GM12864 (cell line): Measurements from ENCODE around the gene ZNF324.
A peak's percentile ranks its signal among the peaks of the same experiment; 100 is the strongest.
"Not testable (repeated sequence)": the region's sequence is repeated elsewhere in the genome, so short reads cannot be mapped to it uniquely, and the experiment has no call there.

Experiments
- DNase-seq: peaks from one replicate; pipeline ENCODE4 v3.0.0-alpha.2; 2011; ENCODE audit warnings: low read depth
- H3K4me3 ChIP-seq: 2 replicates; pipeline ENCODE4 v1.5.1; 2011; ENCODE audit warnings: mild to moderate bottlenecking, low read depth, low read length, control low read depth
- TF ChIP-seq, protein P1 (sequence below): IDR thresholded peaks from 2 replicates; pipeline ENCODE4 v1.5.1; 2011; ENCODE audit warnings: low read depth, mild to moderate bottlenecking, moderate library complexity, low read length, control low read depth, inconsistent platforms; ENCODE audit errors: missing control alignments

ZNF324 gene

DNA sequence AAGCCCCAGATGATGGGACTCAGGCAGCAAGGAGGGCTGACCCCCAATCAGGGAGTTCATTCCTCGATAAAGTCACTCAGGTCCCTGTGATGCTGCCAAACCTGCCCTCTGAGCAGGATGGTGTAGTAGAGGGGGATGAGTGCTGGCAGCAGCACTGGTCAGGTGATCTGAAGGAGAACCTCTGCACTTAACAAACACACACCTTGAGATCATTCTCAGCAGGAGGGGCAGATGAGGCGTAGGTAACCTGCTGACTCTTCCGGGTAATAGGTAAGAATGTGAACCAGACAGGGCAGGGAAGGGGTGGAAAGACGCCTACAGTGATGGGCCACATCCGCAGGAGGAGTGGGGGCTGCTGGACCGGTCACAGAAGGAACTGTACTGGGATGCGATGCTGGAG is 12.4 kb downstream of the ZNF324 start:
- no peak for DNase-seq
- TF ChIP-seq, protein P1, sequence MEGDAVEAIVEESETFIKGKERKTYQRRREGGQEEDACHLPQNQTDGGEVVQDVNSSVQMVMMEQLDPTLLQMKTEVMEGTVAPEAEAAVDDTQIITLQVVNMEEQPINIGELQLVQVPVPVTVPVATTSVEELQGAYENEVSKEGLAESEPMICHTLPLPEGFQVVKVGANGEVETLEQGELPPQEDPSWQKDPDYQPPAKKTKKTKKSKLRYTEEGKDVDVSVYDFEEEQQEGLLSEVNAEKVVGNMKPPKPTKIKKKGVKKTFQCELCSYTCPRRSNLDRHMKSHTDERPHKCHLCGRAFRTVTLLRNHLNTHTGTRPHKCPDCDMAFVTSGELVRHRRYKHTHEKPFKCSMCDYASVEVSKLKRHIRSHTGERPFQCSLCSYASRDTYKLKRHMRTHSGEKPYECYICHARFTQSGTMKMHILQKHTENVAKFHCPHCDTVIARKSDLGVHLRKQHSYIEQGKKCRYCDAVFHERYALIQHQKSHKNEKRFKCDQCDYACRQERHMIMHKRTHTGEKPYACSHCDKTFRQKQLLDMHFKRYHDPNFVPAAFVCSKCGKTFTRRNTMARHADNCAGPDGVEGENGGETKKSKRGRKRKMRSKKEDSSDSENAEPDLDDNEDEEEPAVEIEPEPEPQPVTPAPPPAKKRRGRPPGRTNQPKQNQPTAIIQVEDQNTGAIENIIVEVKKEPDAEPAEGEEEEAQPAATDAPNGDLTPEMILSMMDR: no peak
- no peak overlapping the region for H3K4me3 ChIP-seq

DNA sequence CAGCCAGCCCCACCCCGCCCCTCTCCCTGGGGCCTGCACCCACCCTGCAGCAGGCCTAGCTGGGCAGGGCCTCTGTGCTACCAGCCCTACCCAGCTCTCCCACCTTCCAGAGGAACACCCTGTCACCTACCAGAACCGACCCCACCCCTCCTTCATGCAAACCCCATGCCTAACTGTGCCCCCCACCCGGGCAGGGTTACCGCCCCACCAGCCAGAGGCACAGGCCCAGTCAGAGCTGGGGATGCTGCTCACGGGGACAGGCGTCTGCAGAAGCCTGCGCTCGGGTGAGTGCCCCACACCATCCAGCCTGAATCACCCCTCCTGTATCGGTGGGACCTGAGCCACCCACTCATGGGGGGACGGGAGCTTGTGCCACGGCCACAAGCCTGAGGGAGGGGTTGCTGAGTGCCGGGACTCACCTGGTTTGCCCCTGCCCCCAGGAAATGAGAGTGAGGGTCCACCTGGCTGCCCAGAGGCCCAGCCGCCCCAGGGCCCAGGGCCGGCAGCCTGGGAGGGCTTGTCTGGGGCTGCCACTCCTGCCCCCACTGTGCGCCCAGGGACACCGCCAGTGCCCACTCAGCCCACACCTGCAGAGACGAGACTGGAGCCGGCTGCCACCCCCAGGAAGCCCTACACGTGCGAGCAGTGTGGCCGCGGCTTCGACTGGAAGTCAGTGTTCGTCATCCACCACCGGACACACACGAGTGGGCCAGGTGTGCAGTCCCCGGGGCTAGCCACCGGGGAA is 13.0 kb downstream of the ZNF324 start:
- DNase-seq: no peak
- H3K4me3 ChIP-seq: no peak overlapping the region
- TF ChIP-seq, protein P1: no peak

DNA sequence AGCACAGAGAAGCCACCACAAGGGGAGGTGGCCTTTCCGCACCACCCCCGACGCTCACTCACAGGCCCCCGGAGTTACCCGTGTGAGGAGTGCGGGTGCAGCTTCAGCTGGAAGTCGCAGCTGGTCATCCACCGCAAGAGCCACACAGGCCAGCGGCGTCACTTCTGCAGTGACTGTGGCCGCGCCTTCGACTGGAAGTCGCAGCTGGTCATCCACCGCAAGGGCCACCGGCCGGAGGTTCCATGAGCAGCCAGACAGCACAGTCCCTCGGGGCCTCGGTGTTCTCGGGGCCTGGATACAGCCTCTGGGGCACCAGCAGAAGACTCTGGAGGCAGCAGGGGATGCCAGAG is 13.6 kb downstream of the ZNF324 start:
- H3K4me3 ChIP-seq: no peak overlapping the region
- TF ChIP-seq, protein P1: no peak
- DNase-seq: no peak

DNA sequence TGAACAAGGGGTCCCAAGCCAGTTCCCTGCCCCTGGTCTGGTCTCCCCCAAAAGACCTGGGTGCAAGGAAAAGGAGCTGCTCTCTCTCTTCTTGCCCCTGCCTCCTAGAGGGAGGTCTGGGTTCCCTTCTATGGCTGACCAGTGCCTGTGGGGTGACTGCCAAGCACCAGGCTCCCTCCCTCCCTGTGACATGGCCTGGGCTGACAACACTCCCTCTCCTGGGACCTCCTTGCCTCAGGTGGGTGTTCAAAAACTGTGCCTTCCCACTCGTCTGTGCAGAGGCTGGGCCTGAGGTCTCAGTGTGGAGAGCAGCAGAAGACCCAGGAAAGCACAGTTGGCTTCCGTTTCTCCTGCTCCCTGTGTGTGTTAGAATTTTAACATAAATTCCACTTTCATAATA is 14.0 kb downstream of the ZNF324 start:
- no peak for DNase-seq
- TF ChIP-seq, protein P1: no peak

DNA sequence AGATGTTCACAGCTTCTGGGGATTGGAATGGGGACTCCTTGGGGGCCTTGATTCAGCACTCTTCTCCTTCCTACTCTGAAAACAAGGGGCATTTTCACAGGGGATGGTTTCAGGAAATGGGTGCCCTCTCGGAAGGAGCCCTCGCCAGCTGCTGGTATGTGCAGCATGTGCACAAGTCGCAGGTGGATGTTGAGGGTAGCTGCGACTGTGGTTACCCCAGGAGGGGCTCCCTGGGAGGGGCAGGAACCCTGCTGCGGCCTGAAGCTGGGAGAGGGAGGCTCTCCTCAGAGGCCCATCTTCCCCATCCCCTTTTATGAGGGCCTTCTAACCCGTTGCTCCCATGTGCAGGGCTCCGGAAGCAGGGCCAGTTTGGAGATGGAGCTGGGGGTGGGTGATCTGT is 15.5 kb downstream of the ZNF324 start:
- DNase-seq: no peak
- TF ChIP-seq, protein P1: no peak
- H3K4me3 ChIP-seq: no peak overlapping the region

More for the DNA sequence above, 14.0 kb downstream of the ZNF324 start:
- no peak overlapping the region for H3K4me3 ChIP-seq

DNA sequence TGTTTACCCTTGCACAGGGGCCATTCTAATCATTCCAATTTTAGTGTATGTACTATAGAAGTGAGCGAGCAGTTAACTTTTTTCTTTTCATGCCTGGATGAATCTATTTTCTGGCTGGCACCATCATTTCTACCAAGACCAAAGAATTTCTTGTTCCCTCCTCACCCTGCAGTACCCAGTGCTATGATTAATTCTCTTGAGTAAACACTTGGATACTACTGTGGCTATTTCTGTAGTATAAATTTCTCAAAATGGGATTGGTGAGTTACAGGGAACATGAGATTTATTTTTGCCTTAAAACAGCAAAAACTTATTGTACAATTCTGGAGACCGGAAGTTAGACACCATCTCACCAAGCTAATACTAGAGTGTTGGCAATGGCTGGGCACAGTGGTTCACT is 16.9 kb downstream of the ZNF324 start:
- no peak for DNase-seq
- H3K4me3 ChIP-seq: no peak overlapping the region
- TF ChIP-seq, protein P1: no peak

DNA sequence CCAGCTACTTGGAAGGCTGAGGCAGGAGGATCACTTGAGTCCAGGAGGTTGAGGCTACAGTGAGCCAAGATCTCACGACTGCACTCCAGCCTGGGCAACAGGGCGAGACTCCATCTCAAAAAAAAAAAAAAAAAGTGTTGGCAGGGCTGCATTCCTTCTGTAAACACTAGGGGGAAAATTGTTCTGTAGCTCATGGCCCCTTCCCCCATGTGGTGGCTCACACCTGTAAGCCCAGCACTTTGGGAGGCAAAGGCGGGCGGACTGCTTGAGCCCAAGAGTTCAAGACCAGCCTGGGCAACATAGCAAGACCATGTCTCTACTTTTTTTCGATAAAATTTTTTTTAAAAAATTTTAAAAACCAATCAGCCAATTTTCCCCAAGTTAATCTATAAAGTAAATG is 17.5 kb downstream of the ZNF324 start:
- TF ChIP-seq, protein P1: peak; percentile 13
- H3K4me3 ChIP-seq, DNase-seq: not testable (repeated sequence)
